Transverse colon (tissue), 4 donors: ENCODE data around the gene EDC3.

ENCODE experiments used
- CTCF ChIP-seq, 5 experiments: fragments of 200-600 bp in 3 of 5; fragments of 450-650 bp in 2 of 5; sonication (generic) in 3 of 5; IDR thresholded peaks; 1 replicate in 2 of 5; 2 replicates in 3 of 5; pipeline ENCODE4 v1.5.1; 2016 to 2017; ENCODE audit warnings: antibody characterized with exemption in 5 of 5, inconsistent platforms in 3 of 5, mild to moderate bottlenecking in 2 of 5, moderate library complexity in 1 of 5
- POLR2AphosphoS5 ChIP-seq, 3 donors: sonication (generic); formaldehyde crosslinking; IDR thresholded peaks; one replicate each; pipeline ENCODE4 v1.6.1; 2016; ENCODE audit warnings: antibody characterized with exemption in 3 of 3

- TF ChIP-seq CTCF (IDR thresholded peaks at IDR 0.05) (no peak), POLR2AphosphoS5 (IDR thresholded peaks at IDR 0.05) (no peak)
These were observed 46.6 kb upstream of the EDC3 start for GRCh38 chr15:74742422-74742821.
